ENCODE results near the gene LMO2. TPM values are rescaled to one million over a fixed set of nuclear protein-coding genes. Genes with fewer than 3 reads are reported as not detected.
A peak's percentile ranks its signal among the peaks of the same experiment; 100 is the strongest.

The LMO2 gene
- total RNA-seq, 1 donor from 2014 or later, result 65.1 TPM

DNA sequence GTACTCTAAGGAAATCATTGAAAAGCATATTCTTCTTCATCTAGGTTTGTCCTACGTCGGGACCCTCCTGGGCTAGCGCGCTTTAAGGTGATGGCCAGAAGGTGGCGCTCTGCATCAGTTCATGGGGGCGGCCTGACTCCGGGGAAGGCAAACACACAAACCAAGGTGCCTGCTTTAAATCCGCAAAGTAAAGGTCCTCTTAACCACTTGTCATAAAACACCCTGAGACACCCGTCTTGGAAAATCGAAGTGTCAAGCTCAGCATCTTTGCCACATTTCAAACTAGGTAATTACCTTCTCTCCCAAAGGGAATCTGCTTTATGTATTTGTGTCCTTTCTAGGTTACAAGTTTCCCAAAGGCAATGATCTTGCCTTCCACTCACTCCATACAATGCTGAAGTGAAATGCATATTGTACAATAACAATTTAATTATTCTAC is 33.9 kb downstream of the LMO2 start:
- H3K9me3 ChIP-seq, result no peaks in the 10 kb centered on the region
- DNase-seq, result peak; percentile 84
- H3K27ac ChIP-seq, result no peak overlapping the region
- peak; percentile 94 for ATAC-seq
- H3K4me3 ChIP-seq, result no peak overlapping the region
- no peaks in the 10 kb centered on the region for H3K27me3 ChIP-seq
- H3K36me3 ChIP-seq, result no peaks in the 10 kb centered on the region
- TF ChIP-seq CTCF (IDR thresholded peaks at IDR 0.05), result peak; percentile 91
- H3K4me1 ChIP-seq, result no peaks in the 10 kb centered on the region
- intact Hi-C loops (cut with DNase I), result loop anchor here (2.0 kb wide), 1 partner anchor 113 kb away; no protein-coding TSS in a partner anchor

DNA sequence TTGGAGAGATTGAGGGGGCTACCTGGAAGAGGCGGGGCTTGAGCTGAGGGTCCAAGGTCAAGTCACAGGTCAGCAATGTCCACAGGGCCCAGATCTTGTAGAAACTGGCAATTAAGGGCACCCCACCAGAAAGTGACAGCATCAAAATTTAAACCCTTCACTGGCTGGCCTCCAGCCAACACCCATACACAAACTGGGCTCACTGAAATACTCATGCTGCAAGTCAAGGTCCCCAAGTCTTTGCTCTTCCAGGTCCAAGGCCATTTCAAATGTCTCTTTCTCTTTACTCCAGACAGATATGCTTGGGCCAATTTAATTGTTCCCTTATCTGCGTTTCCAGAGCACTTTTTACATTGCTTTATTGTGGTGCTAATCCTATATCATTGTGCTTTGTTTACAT is 36.4 kb downstream of the LMO2 start:
- Histone ChIP-seq H3K4me3 (no peak overlapping the region), H3K27ac (no peak overlapping the region), H3K9me3 (no peaks in the 10 kb centered on the region), H3K27me3 (no peaks in the 10 kb centered on the region), H3K4me1 (no peaks in the 10 kb centered on the region), H3K36me3 (no peaks in the 10 kb centered on the region)
- ATAC-seq, result no peak
- no peak for TF ChIP-seq CTCF (IDR thresholded peaks at IDR 0.05)
- intact Hi-C loops (cut with DNase I), result no loop called here
- DNase-seq, result no peak

DNA sequence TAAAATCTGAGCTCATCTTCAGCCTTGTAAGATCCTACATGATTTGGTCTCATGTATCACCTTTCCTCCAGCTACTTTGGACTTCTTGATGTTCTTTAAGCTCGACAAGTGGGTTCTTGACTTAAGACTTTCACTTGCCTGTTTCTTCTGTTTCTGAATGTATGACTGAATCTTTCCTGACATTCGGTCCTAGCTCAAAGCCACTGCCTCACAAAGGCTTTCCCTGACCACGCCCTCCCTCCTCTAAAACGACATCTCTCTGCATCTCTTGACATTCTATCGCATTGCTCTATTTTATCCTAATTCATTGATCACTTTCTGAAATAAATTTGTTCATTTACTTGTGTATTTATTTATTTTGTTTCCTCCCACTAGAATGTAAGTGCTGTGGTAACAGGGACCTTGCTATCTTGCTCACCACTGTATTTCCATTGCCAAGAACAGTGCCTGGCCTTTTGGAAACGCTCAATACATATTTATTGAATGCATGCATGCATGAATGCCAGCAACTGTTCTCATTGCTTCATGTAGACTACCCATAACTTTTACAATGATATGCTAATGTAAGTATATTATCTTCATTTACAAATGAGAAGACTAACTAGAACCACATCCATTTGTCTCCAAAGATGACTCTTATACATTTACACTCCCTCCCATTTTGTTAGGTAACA is 43.0 kb downstream of the LMO2 start:
- H3K4me3 ChIP-seq, result no peak overlapping the region
- no peaks in the 10 kb centered on the region for H3K27me3 ChIP-seq
- H3K9me3 ChIP-seq, result no peaks in the 10 kb centered on the region
- TF ChIP-seq CTCF (IDR thresholded peaks at IDR 0.05), result no peak
- DNase-seq, result no peak
- no peaks in the 10 kb centered on the region for H3K4me1 ChIP-seq
- intact Hi-C loops (cut with DNase I), result no loop called here
- no peak overlapping the region for H3K27ac ChIP-seq
- H3K36me3 ChIP-seq, result no peaks in the 10 kb centered on the region
- no peak for ATAC-seq

DNA sequence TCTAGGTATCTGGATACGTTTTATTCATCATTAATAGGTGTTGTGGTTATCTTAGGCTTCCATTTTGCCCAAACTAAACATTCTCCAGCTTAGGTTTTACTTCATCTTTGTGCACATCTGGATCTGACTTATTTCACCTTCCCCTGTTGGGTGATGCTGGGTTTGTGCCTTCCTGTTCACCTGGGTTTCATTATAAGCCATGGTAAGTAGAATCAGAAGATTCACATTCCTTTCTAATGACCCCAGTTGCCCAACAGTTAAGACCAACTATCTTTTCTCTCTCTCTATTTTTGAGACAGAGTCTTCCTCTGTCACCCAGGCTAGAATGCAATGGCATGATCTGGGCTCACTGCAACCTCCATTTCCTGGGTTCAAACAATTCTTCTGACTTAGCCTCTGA is 44.6 kb downstream of the LMO2 start:
- no peak for TF ChIP-seq CTCF (IDR thresholded peaks at IDR 0.05)
- H3K27ac ChIP-seq, result no peak overlapping the region
- DNase-seq (no peak), ATAC-seq (no peak)
- intact Hi-C loops (cut with DNase I), result no loop called here
- H3K36me3 ChIP-seq, result no peaks in the 10 kb centered on the region
- no peaks in the 10 kb centered on the region for H3K9me3 ChIP-seq
- no peaks in the 10 kb centered on the region for H3K4me1 ChIP-seq
- no peak overlapping the region for H3K4me3 ChIP-seq
- no peaks in the 10 kb centered on the region for H3K27me3 ChIP-seq

DNA sequence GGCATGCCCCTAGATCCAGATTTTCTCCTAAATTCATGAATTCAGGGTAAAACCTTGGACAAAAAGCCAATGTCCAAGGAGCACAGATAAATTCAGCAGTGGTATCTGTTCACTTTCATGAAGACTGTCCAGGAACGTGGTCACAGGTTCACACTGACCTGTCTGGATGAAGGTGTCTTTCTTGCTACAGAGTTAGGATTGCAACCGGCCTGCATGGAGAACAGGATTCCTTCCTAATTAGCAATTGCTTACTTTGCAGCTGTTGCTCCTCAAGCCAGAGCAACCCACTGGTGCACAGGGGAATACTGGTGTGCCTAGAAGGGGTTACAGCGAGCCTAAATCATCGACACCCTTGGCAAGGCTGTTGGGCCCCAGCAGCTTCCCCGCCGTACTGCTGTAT is 47.6 kb downstream of the LMO2 start:
- DNase-seq, result no peak
- intact Hi-C loops (cut with DNase I), result no loop called here
- no peak overlapping the region for H3K4me3 ChIP-seq
- H3K36me3 ChIP-seq, result no peaks in the 10 kb centered on the region
- TF ChIP-seq CTCF (IDR thresholded peaks at IDR 0.05), result no peak
- ATAC-seq, result no peak
- H3K9me3 ChIP-seq, result no peaks in the 10 kb centered on the region
- no peaks in the 10 kb centered on the region for H3K4me1 ChIP-seq
- H3K27me3 ChIP-seq, result no peaks in the 10 kb centered on the region
- H3K27ac ChIP-seq, result no peak overlapping the region

GRCh38 chr11:33843018-33843417 is 48.9 kb downstream of the LMO2 start:
- no peak for ATAC-seq
- intact Hi-C loops (cut with DNase I), result no loop called here

More at GRCh38 chr11:33843018-33843417, 48.9 kb downstream of the LMO2 start:
- no peaks in the 10 kb centered on the region for H3K36me3 ChIP-seq
- H3K27me3 ChIP-seq, result no peaks in the 10 kb centered on the region
- H3K9me3 ChIP-seq, result no peaks in the 10 kb centered on the region
- no peak overlapping the region for H3K4me3 ChIP-seq
- H3K4me1 ChIP-seq, result no peaks in the 10 kb centered on the region
- DNase-seq, result no peak
- H3K27ac ChIP-seq, result no peak overlapping the region
- no peak for TF ChIP-seq CTCF (IDR thresholded peaks at IDR 0.05)

All from upper lobe of right lung (tissue), 1 donor.